ENCODE results near the gene CALHM4.

The CALHM4 gene

GRCh38 chr6:116563830-116564229, 10.3 kb downstream of the CALHM4 start:
- no peak overlapping the region for H3K4me3 ChIP-seq (replicated peaks; ENCODE audit: low read depth, low read length)
- no peak for DNase-seq (ENCODE audit: low read depth)
- TF ChIP-seq CTCF (IDR thresholded peaks at IDR 0.05; ENCODE audit: low read length, missing control alignments), result no peak

DNA sequence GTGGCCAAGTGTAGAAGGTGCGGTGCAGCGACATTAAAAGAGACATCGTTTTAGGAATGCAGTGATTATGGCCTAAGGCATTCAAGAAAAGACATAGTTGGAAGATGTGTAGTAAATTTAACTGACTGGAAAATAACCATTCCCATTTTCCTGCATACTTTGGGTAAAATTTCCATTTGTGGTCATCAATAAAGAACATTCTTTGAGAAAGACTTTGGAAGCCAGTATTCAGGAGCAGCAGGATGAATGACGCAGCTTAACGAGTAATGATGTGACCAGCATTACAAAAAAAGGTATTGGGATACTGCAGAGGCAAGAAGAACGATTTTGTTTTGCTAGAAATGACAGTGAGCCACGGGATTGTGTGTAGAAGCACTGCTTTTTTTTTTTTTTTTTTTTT, 10.8 kb downstream of the CALHM4 start:
- no peak overlapping the region for H3K4me3 ChIP-seq (replicated peaks; ENCODE audit: low read depth, low read length)
- TF ChIP-seq CTCF (IDR thresholded peaks at IDR 0.05; ENCODE audit: low read length, missing control alignments), result no peak
- no peak for DNase-seq (ENCODE audit: low read depth)

DNA sequence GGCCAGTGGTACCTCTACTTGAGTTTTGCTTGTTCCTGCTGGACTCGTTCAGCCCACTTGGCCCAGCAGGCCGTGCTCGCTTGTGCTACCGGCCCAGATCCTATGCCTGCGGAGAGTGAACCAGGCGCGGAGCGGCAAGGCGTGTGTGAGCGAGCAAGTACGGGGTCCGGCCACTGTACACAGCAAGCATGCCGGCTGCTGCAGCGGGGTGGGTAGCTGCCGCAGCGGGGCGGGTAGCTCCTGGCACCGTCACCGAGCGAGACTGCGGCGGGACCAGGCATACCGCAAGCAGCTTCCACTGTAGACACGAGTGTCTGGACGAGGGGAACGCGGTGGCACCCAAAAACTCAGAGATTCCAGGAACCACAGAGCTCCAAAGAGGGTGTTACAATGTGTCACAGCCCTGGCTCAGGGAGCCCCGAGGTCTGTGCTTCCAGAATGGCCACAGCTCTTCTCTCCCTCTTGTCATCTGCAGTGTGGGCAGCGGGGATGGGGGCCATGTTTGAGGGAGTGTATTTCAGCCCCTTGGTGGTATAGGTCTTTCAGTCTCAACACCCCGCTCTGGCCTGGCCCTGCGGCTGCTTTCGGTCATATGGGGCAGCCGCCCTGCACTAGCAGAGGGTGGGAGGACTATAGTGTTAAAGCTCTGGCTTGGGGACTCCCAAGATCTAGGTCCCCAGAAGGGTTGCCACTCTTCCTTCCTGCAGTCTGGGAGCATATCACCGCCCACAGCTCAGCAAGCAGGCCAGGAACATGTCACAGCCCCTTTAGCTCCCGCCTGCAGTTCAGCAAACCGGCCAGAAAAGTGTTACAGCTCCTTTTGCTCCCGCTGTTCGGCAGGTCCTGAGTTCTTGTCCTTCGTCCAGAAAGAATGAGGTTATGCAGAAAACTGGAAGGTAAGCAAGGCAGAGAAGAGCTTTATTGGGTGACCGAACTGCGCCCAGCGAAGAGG, 11.6 kb downstream of the CALHM4 start:
- no peak for DNase-seq (ENCODE audit: low read depth)
- H3K4me3 ChIP-seq (replicated peaks; ENCODE audit: low read depth, low read length), result no peak overlapping the region
- TF ChIP-seq CTCF (IDR thresholded peaks at IDR 0.05; ENCODE audit: low read length, missing control alignments), result no peak

DNA sequence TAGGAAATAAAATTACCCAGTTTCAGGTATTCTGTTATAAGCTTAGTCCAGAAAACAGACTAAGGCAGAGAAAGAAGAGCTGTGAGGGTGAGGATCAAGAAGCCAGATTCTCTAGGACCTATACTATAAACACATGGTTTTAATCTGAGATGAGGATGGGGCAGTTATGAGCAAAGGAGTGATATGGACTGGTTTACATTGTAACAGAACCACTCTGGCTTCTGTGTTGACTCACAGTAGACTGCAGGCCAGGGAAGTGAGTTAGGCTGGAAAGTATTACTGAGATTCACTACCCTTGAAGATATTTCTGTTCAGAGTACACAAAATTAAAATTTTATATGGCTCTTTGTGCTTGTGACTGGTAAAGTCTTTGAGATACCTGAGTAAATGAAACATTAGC, 14.6 kb downstream of the CALHM4 start:
- TF ChIP-seq CTCF (IDR thresholded peaks at IDR 0.05; ENCODE audit: low read length, missing control alignments), result no peak
- DNase-seq (ENCODE audit: low read depth), result no peak
- H3K4me3 ChIP-seq (replicated peaks; ENCODE audit: low read depth, low read length), result no peak overlapping the region

DNA sequence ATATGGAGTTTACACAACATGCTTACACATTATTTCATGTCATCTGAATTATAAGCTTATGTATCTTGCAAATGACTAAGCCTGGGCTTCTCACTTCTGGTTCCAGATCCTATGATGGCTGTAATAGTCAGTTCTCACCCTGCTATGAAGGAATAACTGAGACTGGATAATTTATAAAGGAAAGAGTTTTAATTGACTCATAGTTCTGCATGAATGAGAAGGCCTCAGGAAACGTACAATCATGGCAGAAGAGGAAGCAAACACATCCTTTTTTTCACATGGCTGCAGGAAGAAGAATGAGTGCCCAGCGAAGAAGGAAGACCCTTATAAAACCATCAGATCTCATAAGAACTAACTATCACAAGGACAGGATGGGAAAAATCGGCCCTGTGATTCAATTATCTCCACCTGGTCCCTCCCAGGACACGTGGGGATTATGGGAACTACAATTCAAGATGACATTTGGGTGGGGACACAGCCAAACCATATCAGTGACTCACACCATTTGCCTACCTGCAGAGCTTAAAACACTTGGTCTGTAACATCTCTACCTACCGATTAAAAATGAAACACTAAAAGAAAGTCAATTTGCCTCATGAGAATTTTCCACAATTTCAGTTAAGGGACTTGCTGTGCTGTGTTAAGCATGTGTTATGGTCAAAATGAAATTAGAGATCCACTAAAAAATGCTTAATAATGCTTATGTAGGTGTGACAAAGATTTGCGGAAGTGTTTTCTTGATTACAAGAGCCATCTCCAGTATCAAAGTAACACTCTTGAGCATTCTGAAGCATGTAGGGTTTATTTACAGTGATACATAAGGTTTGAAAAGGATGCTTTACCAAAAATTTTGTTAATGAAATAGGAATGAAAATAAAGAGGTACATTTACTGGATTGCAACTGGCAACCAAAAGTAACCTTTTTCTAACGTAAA, 15.5 kb downstream of the CALHM4 start:
- DNase-seq (ENCODE audit: low read depth), result no peak

More for the DNA sequence above, 15.5 kb downstream of the CALHM4 start:
- H3K4me3 ChIP-seq (replicated peaks; ENCODE audit: low read depth, low read length), result no peak overlapping the region
- no peak for TF ChIP-seq CTCF (IDR thresholded peaks at IDR 0.05; ENCODE audit: low read length, missing control alignments)

All from fibroblast of pulmonary artery (primary cell).